ENCODE data around the gene DEFB127. TPM values are rescaled to one million over a fixed set of nuclear protein-coding genes. Genes with fewer than 3 reads are reported as not detected.
"Not testable (repeated sequence)": the region's sequence is repeated elsewhere in the genome, so short reads cannot be mapped to it uniquely, and the experiment has no call there.

DEFB127 gene
- total RNA-seq, 2 donors from 2014 or later: not detected

- Histone ChIP-seq H3K27me3 (replicated peaks; ENCODE audit: insufficient read depth) (no peaks in the 10 kb centered on the region), H3K36me3 (no peaks in the 10 kb centered on the region), H3K4me3 (no peak overlapping the region), H3K27ac (no peak overlapping the region), H3K9me3 (no peaks in the 10 kb centered on the region), H3K4me1 (ENCODE audit: control insufficient read depth in 1 of 2, low read depth in 2 of 2) (no peaks in the 10 kb centered on the region)
- TF ChIP-seq CTCF (IDR thresholded peaks at IDR 0.05): no peak
- DNase-seq (ENCODE audit: low spot score): no peak
- ATAC-seq (ENCODE audit: insufficient number of reproducible peaks, low FRiP score, low read depth): no peak
Measured at GRCh38 chr20:184288-184687, 27.0 kb downstream of the DEFB127 start.

- H3K9me3 ChIP-seq: no peaks in the 10 kb centered on the region
- no peak overlapping the region for H3K27ac ChIP-seq
- no peak overlapping the region for H3K4me3 ChIP-seq
- no peaks in the 10 kb centered on the region for H3K36me3 ChIP-seq
- no peaks in the 10 kb centered on the region for H3K27me3 ChIP-seq (replicated peaks; ENCODE audit: insufficient read depth)
- ATAC-seq (ENCODE audit: insufficient number of reproducible peaks, low FRiP score, low read depth): no peak
- TF ChIP-seq CTCF (IDR thresholded peaks at IDR 0.05): no peak
- H3K4me1 ChIP-seq (ENCODE audit: control insufficient read depth in 1 of 2, low read depth in 2 of 2): no peaks in the 10 kb centered on the region
- DNase-seq (ENCODE audit: low spot score): no peak
Measured at GRCh38 chr20:187733-188132, 30.5 kb downstream of the DEFB127 start.

DNA sequence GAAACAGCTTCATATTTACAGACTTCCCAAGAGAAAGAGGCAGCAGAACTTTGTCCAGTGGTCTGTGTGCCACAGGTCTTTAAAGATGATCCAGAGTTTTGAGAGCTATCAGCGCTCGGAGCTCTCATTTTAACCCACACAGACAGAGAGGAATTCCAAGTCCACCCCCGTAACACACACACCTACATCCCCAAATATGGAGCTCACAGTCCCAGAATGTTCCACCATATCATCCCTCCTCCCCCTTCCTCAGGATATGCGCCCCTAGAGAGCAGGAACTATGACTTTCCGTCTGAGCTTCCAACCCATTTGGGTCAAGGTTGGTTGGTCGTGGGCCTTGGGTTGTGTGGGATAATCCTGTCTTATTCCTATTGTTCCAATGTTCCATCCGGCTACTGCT is 32.4 kb downstream of the DEFB127 start, which contains the start of gene DEFB128:
TSS of gene DEFB128 (minus strand) at position 101 of the 400 bp plus-strand sequence. CDS start at position 13, 88 bp downstream.
- Histone ChIP-seq H3K4me3 (no peak within 1 kb of the TSS), H3K9me3 (no peaks in the 10 kb centered on the region), H3K36me3 (no peaks in the 10 kb centered on the region), H3K27me3 (replicated peaks; ENCODE audit: insufficient read depth) (no peaks in the 10 kb centered on the region), H3K27ac (no peak within 1 kb of the TSS), H3K4me1 (ENCODE audit: control insufficient read depth in 1 of 2, low read depth in 2 of 2) (no peaks in the 10 kb centered on the region)
- DNase-seq (ENCODE audit: low spot score) (no peak), ATAC-seq (ENCODE audit: insufficient number of reproducible peaks, low FRiP score, low read depth) (no peak)
- no peak for TF ChIP-seq CTCF (IDR thresholded peaks at IDR 0.05)

GRCh38 chr20:198225-198624 is 41.0 kb downstream of the DEFB127 start:
- Histone ChIP-seq H3K9me3 (no peaks in the 10 kb centered on the region), H3K27ac (no peak overlapping the region), H3K27me3 (replicated peaks; ENCODE audit: insufficient read depth) (no peaks in the 10 kb centered on the region), H3K4me1 (ENCODE audit: control insufficient read depth in 1 of 2, low read depth in 2 of 2) (no peaks in the 10 kb centered on the region), H3K4me3 (no peak overlapping the region), H3K36me3 (no peaks in the 10 kb centered on the region)
- DNase-seq (ENCODE audit: low spot score) (no peak), ATAC-seq (ENCODE audit: insufficient number of reproducible peaks, low FRiP score, low read depth) (no peak)
- TF ChIP-seq CTCF (IDR thresholded peaks at IDR 0.05): no peak

- ATAC-seq (ENCODE audit: insufficient number of reproducible peaks, low FRiP score, low read depth): no peak
- H3K36me3 ChIP-seq: no peaks in the 10 kb centered on the region
- no peak overlapping the region for H3K4me3 ChIP-seq
Measured at GRCh38 chr20:199996-200395, 42.7 kb downstream of the DEFB127 start.

DNA sequence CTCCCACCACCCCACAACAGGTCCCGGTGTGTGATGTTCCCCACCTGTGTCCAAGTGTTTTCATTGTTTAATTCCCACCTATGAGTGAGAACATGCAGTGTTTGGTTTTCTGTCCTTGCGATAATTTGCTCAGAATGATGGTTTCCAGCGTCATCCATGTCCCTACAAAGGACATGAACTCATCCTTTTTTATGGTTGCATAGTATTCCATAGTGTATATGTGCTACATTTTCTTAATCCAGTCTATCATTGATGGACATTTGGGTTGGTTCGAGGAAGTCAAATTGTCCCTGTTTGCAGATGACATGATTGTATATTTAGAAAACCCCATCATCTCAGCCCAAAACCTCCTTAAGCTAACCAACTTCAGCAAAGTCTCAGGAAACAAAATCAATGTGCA is 46.4 kb downstream of the DEFB127 start:
- H3K4me1 ChIP-seq (ENCODE audit: control insufficient read depth in 1 of 2, low read depth in 2 of 2); H3K27ac ChIP-seq; H3K4me3 ChIP-seq; H3K27me3 ChIP-seq (replicated peaks; ENCODE audit: insufficient read depth); DNase-seq (ENCODE audit: low spot score); ATAC-seq (ENCODE audit: insufficient number of reproducible peaks, low FRiP score, low read depth); H3K36me3 ChIP-seq; H3K9me3 ChIP-seq: not testable (repeated sequence)

More at GRCh38 chr20:199996-200395, 42.7 kb downstream of the DEFB127 start:
- H3K4me1 ChIP-seq (ENCODE audit: control insufficient read depth in 1 of 2, low read depth in 2 of 2): no peaks in the 10 kb centered on the region
- no peaks in the 10 kb centered on the region for H3K27me3 ChIP-seq (replicated peaks; ENCODE audit: insufficient read depth)
- no peak for DNase-seq (ENCODE audit: low spot score)
- no peak overlapping the region for H3K27ac ChIP-seq
- no peaks in the 10 kb centered on the region for H3K9me3 ChIP-seq
- TF ChIP-seq CTCF (IDR thresholded peaks at IDR 0.05): no peak

All from thoracic aorta (tissue), 2 donors.